Tibial nerve (tissue), 4 donors: ENCODE data around the gene INHA. TPM values are rescaled to one million over a fixed set of nuclear protein-coding genes. Genes with fewer than 3 reads are reported as not detected.

Source experiments
- DNase-seq, 2 donors: peaks; one replicate each; pipeline ENCODE4 v3.0.0-alpha.2; 2019; ENCODE audit warnings: low spot score in 2 of 2
- H3K27ac ChIP-seq, 4 donors: fragments of 200-600 bp; sonication (generic) in 3 of 4; one replicate each; pipeline ENCODE4 v1.5.1; 2017 to 2019; ENCODE audit warnings: mild to moderate bottlenecking in 1 of 4
- H3K27me3 ChIP-seq, 2 donors: fragments of 200-600 bp; sonication (generic) in 1 of 2; one replicate each; pipeline versions ENCODE4 v1.5.1 to v1.6.0; 2017 to 2019
- H3K36me3 ChIP-seq, 3 donors: fragments of 200-600 bp; sonication (generic); one replicate each; pipeline ENCODE4 v1.5.1; 2018 to 2019
- H3K4me1 ChIP-seq, 4 donors: fragments of 200-600 bp; sonication (generic) in 3 of 4; one replicate each; pipeline ENCODE4 v1.5.1; 2017 to 2019
- H3K4me3 ChIP-seq, 4 donors: fragments of 200-600 bp; sonication (generic) in 3 of 4; one replicate each; pipeline ENCODE4 v1.5.1; 2017 to 2019; ENCODE audit warnings: mild to moderate bottlenecking in 1 of 4, moderate library complexity in 1 of 4
- H3K9me3 ChIP-seq, 4 donors: fragments of 200-600 bp; sonication (generic) in 3 of 4; one replicate each; pipeline ENCODE4 v1.5.1; 2017 to 2019
- CTCF ChIP-seq, 5 experiments: fragments of 200-600 bp in 3 of 5; fragments of 450-650 bp in 2 of 5; sonication (generic) in 3 of 5; IDR thresholded peaks; one replicate each; pipeline ENCODE4 v1.5.1; 2016 to 2019; ENCODE audit warnings: antibody characterized with exemption in 5 of 5, mild to moderate bottlenecking in 3 of 5, moderate library complexity in 2 of 5
- EP300 ChIP-seq, 2 donors: sonication (generic); formaldehyde crosslinking; IDR thresholded peaks; one replicate each; pipeline ENCODE4 v1.6.1; 2017; ENCODE audit warnings: antibody characterized with exemption in 2 of 2, mild to moderate bottlenecking in 1 of 2
- POLR2A ChIP-seq, 2 donors: fragments of 450-650 bp; IDR thresholded peaks; one replicate each; pipeline ENCODE4 v1.6.1; 2017; ENCODE audit warnings: antibody characterized with exemption in 2 of 2, mild to moderate bottlenecking in 2 of 2, moderate library complexity in 2 of 2
- WGBS, 2 donors: methylation state at CpG; one replicate each; pipeline ENCODE4 v1.1.5; 2018; 5-methylcytosine and 5-hydroxymethylcytosine counted together
- total RNA-seq, 4 donors: library from RNA; depleted of rRNA; stranded (reverse); fragments of >200 nt; gene quantifications; one replicate each; pipeline ENCODE4 v1.1.0, GENCODE V29; 2016

The INHA gene
- total RNA-seq, 4 donors from 2014 or later = 1.1 to 1.4 TPM; not detected in 2

- Histone ChIP-seq H3K27me3 (no peaks in the 10 kb centered on the region), H3K9me3 (no peaks in the 10 kb centered on the region), H3K4me3 (no peak overlapping the region), H3K27ac (peak overlapping the region in 2 of 4 donors; percentile 49 to 80), H3K4me1 (peaks cover 0 to 51% (median 2%) of the 10 kb centered on the region in 4 donors), H3K36me3 (peaks cover 0 to 88% (median 8%) of the 10 kb centered on the region in 3 donors)
- WGBS, 2 donors = 86 to 88% methylated on average over 13 to 15 of the region's 15 CpGs
- DNase-seq = no peak
- TF ChIP-seq CTCF (IDR thresholded peaks at IDR 0.05) = no peak
- no peak for TF ChIP-seq POLR2A (IDR thresholded peaks at IDR 0.05)
- no peak for TF ChIP-seq EP300 (IDR thresholded peaks at IDR 0.05)
Measured at GRCh38 chr2:219607931-219608330, 35.8 kb downstream of the INHA start.

DNA sequence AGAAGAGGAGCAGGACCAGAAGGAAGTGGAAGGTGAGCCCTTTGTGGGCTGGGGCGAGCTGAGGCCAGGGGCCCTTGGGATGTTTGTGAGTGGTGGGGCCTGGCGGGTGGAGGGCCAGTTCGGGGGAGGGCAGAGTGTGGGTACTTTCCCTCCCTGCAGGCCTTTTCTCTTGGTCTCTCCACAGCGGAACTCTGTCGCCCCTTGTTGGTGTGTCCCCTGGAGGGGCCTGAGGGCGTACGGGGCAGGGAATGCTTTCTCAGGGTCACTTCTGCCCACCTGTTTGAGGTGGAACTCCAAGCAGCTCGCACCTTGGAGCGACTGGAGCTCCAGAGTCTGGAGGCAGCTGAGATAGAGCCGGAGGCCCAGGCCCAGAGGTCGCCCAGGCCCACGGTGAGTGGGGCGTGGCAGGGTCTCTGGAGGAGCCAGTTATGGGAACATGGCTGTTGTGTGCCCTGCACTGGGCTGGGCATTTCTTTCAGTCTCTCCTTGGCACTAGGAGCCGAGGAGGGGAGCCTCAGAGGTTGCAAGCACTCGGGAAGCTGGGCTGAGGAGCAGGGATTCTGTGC, 36.4 kb downstream of the INHA start:
- Histone ChIP-seq H3K4me3 (no peak overlapping the region), H3K36me3 (peaks cover 0 to 85% (median 8%) of the 10 kb centered on the region in 3 donors), H3K4me1 (peaks cover 0 to 51% (median 2%) of the 10 kb centered on the region in 4 donors), H3K27me3 (no peaks in the 10 kb centered on the region), H3K27ac (peak overlapping the region in 2 of 4 donors; percentile 67 to 80), H3K9me3 (no peaks in the 10 kb centered on the region)
- 76 to 77% methylated on average over 15 of the region's 15 CpGs for WGBS, 2 donors
- TF ChIP-seq CTCF (IDR thresholded peaks at IDR 0.05) (no peak), POLR2A (IDR thresholded peaks at IDR 0.05) (no peak), EP300 (IDR thresholded peaks at IDR 0.05) (no peak)
- no peak for DNase-seq

DNA sequence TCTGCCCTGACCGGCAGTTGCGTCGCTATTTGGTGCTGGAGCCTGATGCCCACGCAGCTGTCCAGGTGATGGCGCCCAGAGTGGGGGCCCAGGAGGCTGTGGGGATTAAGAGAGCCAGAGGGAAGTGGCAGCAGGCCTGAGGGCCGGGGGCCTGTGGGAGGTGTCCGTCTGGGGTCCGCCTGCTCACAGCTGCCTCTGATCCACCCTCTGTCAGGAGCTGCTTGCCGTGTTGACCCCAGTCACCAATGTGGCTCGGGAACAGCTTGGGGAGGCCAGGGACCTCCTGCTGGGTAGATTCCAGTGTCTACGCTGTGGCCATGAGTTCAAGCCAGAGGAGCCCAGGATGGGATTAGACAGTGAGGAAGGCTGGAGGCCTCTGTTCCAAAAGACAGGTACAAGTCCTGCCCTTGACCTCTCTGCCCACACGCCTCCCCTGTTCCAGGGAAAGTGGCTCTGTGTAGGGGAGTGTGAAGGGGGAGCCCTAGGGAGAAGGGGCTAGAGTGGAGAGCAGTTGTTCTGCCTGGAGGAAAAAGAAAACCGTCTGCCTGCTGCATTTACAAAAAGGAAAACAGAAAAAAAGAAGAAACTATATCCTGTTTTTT, 37.1 kb downstream of the INHA start:
- TF ChIP-seq CTCF (IDR thresholded peaks at IDR 0.05) (no peak), EP300 (IDR thresholded peaks at IDR 0.05) (no peak), POLR2A (IDR thresholded peaks at IDR 0.05) (no peak)
- Histone ChIP-seq H3K4me1 (peaks cover 0 to 44% (median under 1%) of the 10 kb centered on the region in 4 donors), H3K36me3 (peaks cover 0 to 87% (median 8%) of the 10 kb centered on the region in 3 donors), H3K27me3 (no peaks in the 10 kb centered on the region), H3K9me3 (no peaks in the 10 kb centered on the region), H3K4me3 (no peak overlapping the region), H3K27ac (peak overlapping the region in 3 of 4 donors; percentile 19 to 80 (median 67))
- no peak for DNase-seq
- WGBS, 2 donors = 71 to 74% methylated on average over 11 of the region's 13 CpGs

- H3K27ac ChIP-seq = peak overlapping the region in 1 of 4 donors; percentile 47
- H3K9me3 ChIP-seq = no peaks in the 10 kb centered on the region
- no peak for TF ChIP-seq EP300 (IDR thresholded peaks at IDR 0.05)
- TF ChIP-seq CTCF (IDR thresholded peaks at IDR 0.05) = no peak
- TF ChIP-seq POLR2A (IDR thresholded peaks at IDR 0.05) = no peak
- H3K36me3 ChIP-seq = peaks cover 0 to 97% (median 5%) of the 10 kb centered on the region in 3 donors
- 86 to 90% methylated on average over 9 of the region's 9 CpGs for WGBS, 2 donors
- DNase-seq = no peak
- no peak overlapping the region for H3K4me3 ChIP-seq
- peaks cover 0 to 27% (median 0%) of the 10 kb centered on the region in 4 donors for H3K4me1 ChIP-seq
- H3K27me3 ChIP-seq = no peaks in the 10 kb centered on the region
Measured at GRCh38 chr2:219611306-219611705, 39.2 kb downstream of the INHA start.

GRCh38 chr2:219611866-219612576, 39.9 kb downstream of the INHA start:
- Histone ChIP-seq H3K4me3 (no peak overlapping the region), H3K27ac (no peak overlapping the region), H3K36me3 (peaks cover 0 to 95% (median 4%) of the 10 kb centered on the region in 3 donors), H3K27me3 (no peaks in the 10 kb centered on the region), H3K9me3 (no peaks in the 10 kb centered on the region), H3K4me1 (peaks cover 0 to 20% (median 0%) of the 10 kb centered on the region in 4 donors)
- WGBS, 2 donors = 67 to 78% methylated on average over 11 to 12 of the region's 12 CpGs
- TF ChIP-seq CTCF (IDR thresholded peaks at IDR 0.05) (no peak), EP300 (IDR thresholded peaks at IDR 0.05) (no peak), POLR2A (IDR thresholded peaks at IDR 0.05) (no peak)
- DNase-seq = no peak
